Subcutaneous adipose tissue (tissue), 4 donors: Measurements from ENCODE around the gene FCRLA. TPM values are rescaled to one million over a fixed set of nuclear protein-coding genes. Genes with fewer than 3 reads are reported as not detected.

Experiments used
- small RNA-seq: library from RNA; depleted of rRNA; stranded (forward); fragments of <200 nt; gene quantifications from one replicate; pipeline ENCODE3, GENCODE V24; 2016
- total RNA-seq, 4 donors: library from RNA; depleted of rRNA; stranded (reverse); fragments of >200 nt; gene quantifications; one replicate each; pipeline ENCODE4 v1.1.0, GENCODE V29; 2016
- TF ChIP-seq, protein P1 (sequence below): fragments of 450-650 bp; IDR thresholded peaks from one replicate; pipeline ENCODE4 v1.5.1; 2016; ENCODE audit warnings: low read depth, mild to moderate bottlenecking, control low read depth, antibody characterized with exemption, moderate library complexity

FCRLA gene
- total RNA-seq, 4 donors from 2014 or later = 1.5 TPM; not detected in 3

GRCh38 chr1:161739865-161740566 lies 33.0 kb downstream of the FCRLA start:
- TF ChIP-seq, protein P1, sequence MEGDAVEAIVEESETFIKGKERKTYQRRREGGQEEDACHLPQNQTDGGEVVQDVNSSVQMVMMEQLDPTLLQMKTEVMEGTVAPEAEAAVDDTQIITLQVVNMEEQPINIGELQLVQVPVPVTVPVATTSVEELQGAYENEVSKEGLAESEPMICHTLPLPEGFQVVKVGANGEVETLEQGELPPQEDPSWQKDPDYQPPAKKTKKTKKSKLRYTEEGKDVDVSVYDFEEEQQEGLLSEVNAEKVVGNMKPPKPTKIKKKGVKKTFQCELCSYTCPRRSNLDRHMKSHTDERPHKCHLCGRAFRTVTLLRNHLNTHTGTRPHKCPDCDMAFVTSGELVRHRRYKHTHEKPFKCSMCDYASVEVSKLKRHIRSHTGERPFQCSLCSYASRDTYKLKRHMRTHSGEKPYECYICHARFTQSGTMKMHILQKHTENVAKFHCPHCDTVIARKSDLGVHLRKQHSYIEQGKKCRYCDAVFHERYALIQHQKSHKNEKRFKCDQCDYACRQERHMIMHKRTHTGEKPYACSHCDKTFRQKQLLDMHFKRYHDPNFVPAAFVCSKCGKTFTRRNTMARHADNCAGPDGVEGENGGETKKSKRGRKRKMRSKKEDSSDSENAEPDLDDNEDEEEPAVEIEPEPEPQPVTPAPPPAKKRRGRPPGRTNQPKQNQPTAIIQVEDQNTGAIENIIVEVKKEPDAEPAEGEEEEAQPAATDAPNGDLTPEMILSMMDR = no peak

DNA sequence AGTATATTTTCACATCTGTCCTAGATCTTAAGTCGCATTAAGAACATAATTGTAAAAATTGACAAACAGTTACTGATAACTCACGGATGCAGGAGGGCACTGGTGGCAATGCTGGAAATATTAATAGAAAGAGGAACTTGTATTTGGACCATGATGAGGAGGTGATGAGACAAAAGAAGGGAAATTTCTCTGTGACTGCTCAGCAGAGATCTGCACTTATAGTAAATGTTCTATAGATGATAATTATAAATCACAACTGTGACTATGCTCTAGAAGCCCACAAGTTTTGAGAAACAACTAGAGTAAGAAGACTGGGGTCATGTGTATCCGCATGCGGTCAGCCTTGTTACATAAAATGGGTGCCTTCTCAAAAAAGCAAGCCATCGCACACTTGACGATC lies 33.9 kb downstream of the FCRLA start:
- TF ChIP-seq, protein P1 = no peak

DNA sequence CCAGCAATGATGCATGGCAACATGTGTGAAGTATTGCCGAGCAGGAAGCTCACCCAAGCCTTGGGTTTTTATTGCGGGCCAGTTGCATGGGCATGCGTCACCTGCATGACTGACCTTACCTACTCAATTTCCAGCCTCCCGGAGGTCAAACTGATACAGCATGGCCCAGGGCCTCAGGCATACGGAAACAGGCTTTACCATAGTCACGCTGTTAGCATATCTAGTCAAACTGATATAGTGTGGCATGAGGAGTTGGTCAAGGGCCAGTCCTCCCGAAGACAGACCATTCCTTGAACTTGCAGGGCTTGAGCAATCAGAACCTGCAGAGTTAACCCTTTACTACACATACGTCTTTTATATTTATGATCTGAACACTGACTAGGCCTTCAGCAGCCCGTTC lies 36.2 kb downstream of the FCRLA start:
- TF ChIP-seq, protein P1 = no peak

GRCh38 chr1:161747801-161748200 lies 40.8 kb downstream of the FCRLA start:
- TF ChIP-seq, protein P1 = no peak

DNA sequence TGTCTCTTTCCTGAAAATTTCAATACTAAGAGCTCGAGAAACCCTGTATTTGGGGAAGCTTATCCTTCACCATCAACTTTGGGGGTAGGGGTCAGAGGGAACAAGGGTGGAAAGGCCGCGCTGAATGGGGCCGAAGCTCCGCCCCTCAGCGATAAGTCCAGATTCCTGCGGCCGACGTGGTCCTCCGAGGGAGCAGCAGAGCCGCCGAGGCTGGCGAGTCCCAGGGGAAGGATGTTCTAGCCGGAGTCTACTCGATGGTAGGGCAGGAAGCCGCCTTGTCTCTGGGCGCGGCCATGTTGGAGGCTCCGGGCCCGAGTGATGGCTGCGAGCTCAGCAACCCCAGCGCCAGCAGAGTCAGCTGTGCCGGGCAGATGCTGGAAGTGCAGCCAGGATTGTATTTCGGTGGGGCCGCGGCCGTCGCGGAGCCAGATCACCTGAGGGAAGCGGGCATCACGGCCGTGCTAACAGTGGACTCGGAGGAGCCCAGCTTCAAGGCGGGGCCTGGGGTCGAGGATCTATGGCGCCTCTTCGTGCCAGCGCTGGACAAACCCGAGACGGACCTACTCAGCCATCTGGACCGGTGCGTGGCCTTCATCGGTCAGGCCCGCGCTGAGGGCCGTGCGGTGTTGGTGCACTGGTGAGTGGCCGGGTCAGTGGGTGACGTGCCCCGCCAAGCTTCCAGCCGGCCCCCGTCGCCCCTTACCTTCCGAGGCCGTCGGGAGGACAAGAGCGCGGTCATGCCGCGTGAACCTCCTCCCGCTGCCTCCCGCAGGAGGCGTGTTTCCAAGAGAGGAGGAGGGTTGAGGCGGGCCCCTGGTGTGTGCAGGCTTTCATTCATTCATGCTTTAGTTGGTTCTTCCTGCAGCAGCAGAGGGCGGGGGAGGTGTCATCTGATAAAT lies 42.7 kb downstream of the FCRLA start, which contains the start of gene DUSP12:
DUSP12 (plus strand) TSS at position 278 of the 899 bp plus-strand sequence; CDS start at position 294, 16 bp downstream.
- TF ChIP-seq, protein P1 = no peak

- TF ChIP-seq, protein P1 = no peak
Observed at GRCh38 chr1:161763522-161764098, 56.6 kb downstream of the FCRLA start.

Small RNA genes lying within 50 kb of the gene (small RNA-seq; reads per million reads assigned to genes)
- gene RF00019 = 0.49 reads per million
- gene RN7SL466P = not detected

Other genes starting within 250 kb of the FCRLA start
- 100 to 1,000 TPM in 2 of 4 donors, 10 to 100 TPM in 2; 76.6 to 266 (median 102) TPM for gene FCGR2A, start 201.8 kb upstream of the FCRLA start, total RNA-seq
- gene HSPA6, start 182.7 kb upstream of the FCRLA start, total RNA-seq = 10 to 100 TPM in 1 of 4 donors, 1 to 10 TPM in 3; 3.6 to 10.2 (median 6.1) TPM
- gene FCGR3A, start 157.4 kb upstream of the FCRLA start, total RNA-seq = 100 to 1,000 TPM in 1 of 4 donors, 10 to 100 TPM in 3; 11.7 to 155 (median 20.3) TPM
- gene FCGR3B, start 76.1 kb upstream of the FCRLA start, total RNA-seq = 10 to 100 TPM in 1 of 4 donors, 1 to 10 TPM in 2, under 1 TPM in 1; 0.66 to 17.3 (median 1.8) TPM
- 100 to 1,000 TPM in 2 of 4 donors, 10 to 100 TPM in 2; 35.0 to 141 (median 102) TPM for gene FCGR2B, start 44.1 kb upstream of the FCRLA start, total RNA-seq
- 1 to 10 TPM in 1 of 4 donors, under 1 TPM in 2, not detected in 1; 0.49 to 1.5 (median 0.66) TPM for gene FCRLB, start 14.3 kb downstream of the FCRLA start, total RNA-seq
- 10 to 100 TPM; 19.4 to 36.0 (median 27.1) TPM for gene DUSP12, start 42.6 kb downstream of the FCRLA start, total RNA-seq
- 10 to 100 TPM; 22.0 to 48.9 (median 30.4) TPM for gene ATF6, start 59.1 kb downstream of the FCRLA start, total RNA-seq